Activated CD4-positive, alpha-beta memory T cell treated with anti-CD3 and anti-CD28 coated beads for 36 hours (primary cell): Measurements from ENCODE around the gene INTS4. TPM values are rescaled to one million over a fixed set of nuclear protein-coding genes. Genes with fewer than 3 reads are reported as not detected.
"Not testable (repeated sequence)": the region's sequence is repeated elsewhere in the genome, so short reads cannot be mapped to it uniquely, and the experiment has no call there.

Experiments used
- CTCF ChIA-PET: fragments of 350-600 bp; sonication (Branson Sonifier 250); formaldehyde crosslinking; loops from one replicate; lab custom pipeline; 2021; ENCODE audit warnings: antibody characterized with exemption, inconsistent platforms; lab: Charles Lee
- POLR2A ChIA-PET: fragments of 350-600 bp; sonication (Branson Sonifier 250); formaldehyde crosslinking; loops from one replicate; lab custom pipeline; 2021; ENCODE audit warnings: antibody characterized with exemption; lab: Charles Lee
- DNase-seq: peaks from one replicate; pipeline ENCODE4 v3.0.0-alpha.2; 2020
- H3K27ac Mint-ChIP-seq: one replicate; pipeline ENCODE4 v1.8.0; 2021; ENCODE audit warnings: mixed read lengths
- H3K27me3 Mint-ChIP-seq: one replicate; pipeline ENCODE4 v1.8.0; 2021; ENCODE audit warnings: mixed read lengths
- H3K36me3 Mint-ChIP-seq: one replicate; pipeline ENCODE4 v1.8.0; 2021; ENCODE audit warnings: mixed read lengths
- H3K4me1 Mint-ChIP-seq: one replicate; pipeline ENCODE4 v1.8.0; 2021; ENCODE audit warnings: low read depth, mixed read lengths
- H3K4me3 Mint-ChIP-seq: one replicate; pipeline ENCODE4 v1.8.0; 2021; ENCODE audit warnings: mild to moderate bottlenecking, mixed read lengths
- H3K9me3 Mint-ChIP-seq: one replicate; pipeline ENCODE4 v1.8.0; 2021; ENCODE audit warnings: mixed read lengths
- intact Hi-C: fragments of 100-400 bp; cut with micrococcal nuclease; formaldehyde crosslinking; loops from one replicate; pipeline ENCODE4 v1.15.1; 2023
- total RNA-seq, 2 experiments: library from RNA; stranded (reverse); gene quantifications; one replicate each; pipeline ENCODE4 v1.2.3, GENCODE V29; 2021

INTS4 gene
- total RNA-seq, 2 experiments from 2014 or later, result 53.5 to 55.3 TPM

GRCh38 chr11:77914307-77914791 lies 80.1 kb downstream of the INTS4 start:
- DNase-seq, intact Hi-C loops, H3K27me3 Mint-ChIP-seq, H3K4me3 Mint-ChIP-seq, CTCF ChIA-PET, H3K4me1 Mint-ChIP-seq, H3K36me3 Mint-ChIP-seq, H3K27ac Mint-ChIP-seq, POLR2A ChIA-PET, H3K9me3 Mint-ChIP-seq: not testable (repeated sequence)

- CTCF ChIA-PET, H3K27ac Mint-ChIP-seq, H3K36me3 Mint-ChIP-seq, H3K4me3 Mint-ChIP-seq, intact Hi-C loops, H3K4me1 Mint-ChIP-seq, DNase-seq, H3K27me3 Mint-ChIP-seq, H3K9me3 Mint-ChIP-seq, POLR2A ChIA-PET: not testable (repeated sequence)
These were observed 80.7 kb downstream of the INTS4 start for GRCh38 chr11:77913608-77914306.

- H3K9me3 Mint-ChIP-seq, DNase-seq, intact Hi-C loops, CTCF ChIA-PET, H3K4me1 Mint-ChIP-seq, H3K27ac Mint-ChIP-seq, H3K4me3 Mint-ChIP-seq, H3K27me3 Mint-ChIP-seq, POLR2A ChIA-PET: not testable (repeated sequence)
- H3K36me3 Mint-ChIP-seq, result peaks cover 15% of the 10 kb centered on the region
These were observed 83.6 kb downstream of the INTS4 start for GRCh38 chr11:77910828-77911227.

GRCh38 chr11:77909277-77909676 lies 85.2 kb downstream of the INTS4 start:
- CTCF ChIA-PET, result no interaction called here

GRCh38 chr11:77908835-77909234 lies 85.6 kb downstream of the INTS4 start:
- H3K36me3 Mint-ChIP-seq, result peaks cover 15% of the 10 kb centered on the region
- CTCF ChIA-PET, result no interaction called here
- no peak overlapping the region for H3K27ac Mint-ChIP-seq
- H3K9me3 Mint-ChIP-seq, result no peaks in the 10 kb centered on the region
- H3K4me3 Mint-ChIP-seq, result no peak overlapping the region
- H3K4me1 Mint-ChIP-seq, result no peaks in the 10 kb centered on the region
- no peak for DNase-seq
- H3K27me3 Mint-ChIP-seq, result no peaks in the 10 kb centered on the region
- intact Hi-C loops, result no loop called here
- POLR2A ChIA-PET, result no interaction called here

More at GRCh38 chr11:77909277-77909676, 85.2 kb downstream of the INTS4 start:
- POLR2A ChIA-PET, result no interaction called here
- Mint-ChIP-seq H3K9me3 (no peaks in the 10 kb centered on the region), H3K27me3 (no peaks in the 10 kb centered on the region), H3K36me3 (peaks cover 15% of the 10 kb centered on the region), H3K27ac (no peak overlapping the region), H3K4me1 (no peaks in the 10 kb centered on the region), H3K4me3 (no peak overlapping the region)
- no peak for DNase-seq
- intact Hi-C loops, result no loop called here

GRCh38 chr11:77894949-77895348 lies 99.5 kb downstream of the INTS4 start:
- H3K27ac Mint-ChIP-seq, intact Hi-C loops, POLR2A ChIA-PET, H3K9me3 Mint-ChIP-seq, H3K4me1 Mint-ChIP-seq, H3K4me3 Mint-ChIP-seq, DNase-seq, CTCF ChIA-PET, H3K27me3 Mint-ChIP-seq: not testable (repeated sequence)
- H3K36me3 Mint-ChIP-seq, result peaks cover 24% of the 10 kb centered on the region

GRCh38 chr11:77891703-77892102 lies 102.8 kb downstream of the INTS4 start:
- intact Hi-C loops, DNase-seq, H3K27me3 Mint-ChIP-seq, POLR2A ChIA-PET, CTCF ChIA-PET, H3K27ac Mint-ChIP-seq, H3K4me3 Mint-ChIP-seq, H3K9me3 Mint-ChIP-seq, H3K4me1 Mint-ChIP-seq: not testable (repeated sequence)
- H3K36me3 Mint-ChIP-seq, result peaks cover 39% of the 10 kb centered on the region

- H3K4me1 Mint-ChIP-seq, POLR2A ChIA-PET, H3K4me3 Mint-ChIP-seq, H3K27me3 Mint-ChIP-seq, DNase-seq, intact Hi-C loops, CTCF ChIA-PET, H3K9me3 Mint-ChIP-seq, H3K27ac Mint-ChIP-seq: not testable (repeated sequence)
- peaks cover 40% of the 10 kb centered on the region for H3K36me3 Mint-ChIP-seq
These were observed 103.2 kb downstream of the INTS4 start for GRCh38 chr11:77891256-77891655.

- DNase-seq, H3K4me3 Mint-ChIP-seq, POLR2A ChIA-PET: not testable (repeated sequence)
These were observed 103.8 kb downstream of the INTS4 start for GRCh38 chr11:77890619-77891056.

GRCh38 chr11:77890100-77890614 lies 104.3 kb downstream of the INTS4 start:
- DNase-seq, H3K27me3 Mint-ChIP-seq, intact Hi-C loops, H3K9me3 Mint-ChIP-seq, POLR2A ChIA-PET, CTCF ChIA-PET, H3K4me1 Mint-ChIP-seq, H3K27ac Mint-ChIP-seq, H3K4me3 Mint-ChIP-seq: not testable (repeated sequence)
- peaks cover 42% of the 10 kb centered on the region for H3K36me3 Mint-ChIP-seq

More at GRCh38 chr11:77890619-77891056, 103.8 kb downstream of the INTS4 start:
- H3K27me3 Mint-ChIP-seq, H3K27ac Mint-ChIP-seq, H3K4me1 Mint-ChIP-seq, CTCF ChIA-PET, H3K9me3 Mint-ChIP-seq, intact Hi-C loops: not testable (repeated sequence)
- H3K36me3 Mint-ChIP-seq, result peaks cover 40% of the 10 kb centered on the region

GRCh38 chr11:77889045-77889444 lies 105.4 kb downstream of the INTS4 start:
- H3K4me1 Mint-ChIP-seq, POLR2A ChIA-PET, DNase-seq, H3K27me3 Mint-ChIP-seq, CTCF ChIA-PET, H3K27ac Mint-ChIP-seq, intact Hi-C loops, H3K4me3 Mint-ChIP-seq, H3K9me3 Mint-ChIP-seq: not testable (repeated sequence)
- peaks cover 43% of the 10 kb centered on the region for H3K36me3 Mint-ChIP-seq

- DNase-seq, result no peak
- POLR2A ChIA-PET, result no interaction called here
- H3K27me3 Mint-ChIP-seq, result no peaks in the 10 kb centered on the region
- H3K9me3 Mint-ChIP-seq, result no peaks in the 10 kb centered on the region
- H3K36me3 Mint-ChIP-seq, result peaks cover 41% of the 10 kb centered on the region
- H3K4me3 Mint-ChIP-seq, result no peak overlapping the region
- CTCF ChIA-PET, result interaction anchor here (0.6 to 0.8 kb wide), 2 partner anchors 18 to 160 kb away, joined by 4 read pairs; no protein-coding TSS in a partner anchor
- no peak overlapping the region for H3K27ac Mint-ChIP-seq
- intact Hi-C loops, result no loop called here
- no peaks in the 10 kb centered on the region for H3K4me1 Mint-ChIP-seq
These were observed 108.1 kb downstream of the INTS4 start for GRCh38 chr11:77886401-77886800.

- no peak for DNase-seq
- Mint-ChIP-seq H3K27me3 (no peaks in the 10 kb centered on the region), H3K9me3 (no peaks in the 10 kb centered on the region), H3K4me1 (no peaks in the 10 kb centered on the region), H3K4me3 (no peak overlapping the region), H3K27ac (no peak overlapping the region), H3K36me3 (peaks cover 27% of the 10 kb centered on the region)
- intact Hi-C loops, result no loop called here
- POLR2A ChIA-PET, result no interaction called here
- CTCF ChIA-PET, result no interaction called here
These were observed 109.7 kb downstream of the INTS4 start for GRCh38 chr11:77884829-77885190.
